Stimulated activated CD4-positive, alpha-beta T cell treated with anti-CD3 and anti-CD28 coated beads, Interleukin-4, amount 100 ng/mL, for 48 hours (primary cell): ENCODE measurements around the gene MIAT.
"Not testable (repeated sequence)": the region's sequence is repeated elsewhere in the genome, so short reads cannot be mapped to it uniquely, and the experiment has no call there.

Experiments used
- DNase-seq, 2 donors: peaks; one replicate each; pipeline ENCODE4 v3.0.0-alpha.2; 2020; ENCODE audit warnings: low read depth in 2 of 2

MIAT gene

DNA sequence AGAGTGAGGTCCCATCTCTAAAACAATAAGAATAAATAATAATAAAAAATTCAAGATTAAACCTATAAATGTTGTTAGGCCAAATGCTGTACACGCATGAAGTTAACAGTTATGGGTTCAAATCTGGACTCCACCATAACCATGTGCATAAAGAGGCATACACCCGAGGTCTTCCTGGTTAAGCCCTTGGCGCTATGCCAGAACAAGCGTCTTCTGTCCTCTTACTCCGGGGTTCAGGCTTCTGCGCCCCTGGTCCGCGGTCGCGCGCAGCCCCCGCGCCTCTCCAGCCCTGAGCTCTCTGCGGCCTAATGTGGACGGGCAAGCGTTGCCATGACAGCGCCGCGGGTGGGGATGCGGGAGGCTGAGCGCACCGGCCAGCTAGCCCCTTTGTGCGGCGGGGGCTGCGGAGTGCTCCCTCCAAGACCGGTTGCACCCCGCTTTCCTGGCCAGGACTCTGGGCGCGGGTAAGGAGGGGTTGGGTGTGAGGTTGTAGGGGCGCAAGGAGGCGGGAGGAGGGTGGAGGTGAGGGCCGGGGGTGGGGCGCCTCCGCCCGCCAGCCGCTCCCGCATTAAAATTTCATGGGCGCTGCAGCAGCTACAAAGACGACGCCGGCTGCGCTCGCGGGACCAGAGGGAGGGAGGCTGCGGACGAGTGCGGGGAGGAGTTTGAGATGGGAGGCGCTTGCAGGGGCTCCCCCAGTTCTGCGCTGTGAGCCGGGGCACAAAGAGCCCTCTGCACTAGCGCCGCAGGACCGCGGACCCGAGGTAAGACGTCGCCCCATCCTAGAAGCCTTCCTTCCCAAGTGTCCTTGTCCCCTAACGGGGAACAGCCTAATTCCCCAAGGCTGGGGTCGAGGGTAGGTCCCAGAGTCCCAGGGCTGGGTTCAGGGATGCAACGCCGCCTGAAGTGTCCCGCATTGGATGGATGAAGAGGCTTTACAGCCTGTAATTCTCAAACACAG, at the start of gene MIAT:
MIAT (plus strand) TSS at position 698 of the 961 bp plus-strand sequence.
- peak; percentile 60 for DNase-seq

DNA sequence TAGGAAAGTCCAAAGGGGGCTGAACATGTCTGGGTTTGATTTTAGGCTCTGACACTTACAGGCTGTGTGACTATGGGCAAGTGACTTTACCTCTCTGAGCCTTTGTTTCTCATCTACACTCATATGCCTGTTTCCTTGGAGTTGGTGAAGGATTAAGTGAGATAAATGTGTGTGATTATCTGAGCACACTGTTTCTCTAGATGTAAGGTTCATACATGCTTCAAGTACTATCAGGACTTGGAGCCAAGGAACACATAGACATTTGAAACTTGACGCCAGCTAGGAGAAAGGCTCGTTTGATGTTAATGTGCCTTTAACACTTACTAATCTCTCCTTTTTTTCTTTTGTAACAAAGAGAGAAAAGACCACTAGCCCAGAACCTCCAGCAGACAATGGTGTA, 49.3 kb upstream of the MIAT start:
- DNase-seq, result no peak

DNA sequence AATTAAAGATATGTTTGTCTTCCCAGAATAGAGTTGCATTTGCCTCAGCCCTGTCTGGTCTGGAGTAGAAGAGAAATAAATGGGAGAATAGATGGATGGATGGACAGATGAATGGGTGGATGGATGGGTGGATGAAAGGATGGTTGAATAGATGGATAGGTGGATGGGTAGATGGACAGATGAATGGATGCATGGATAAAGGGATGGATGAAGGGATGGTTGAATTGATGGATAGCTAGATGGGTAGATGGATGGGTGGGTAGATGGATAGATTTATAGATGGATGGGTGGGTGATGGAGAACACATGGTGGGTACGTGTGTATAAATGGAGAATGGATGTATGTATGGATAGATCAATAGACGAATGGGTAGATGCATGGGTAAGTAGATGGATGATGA, 48.1 kb upstream of the MIAT start:
- no peak for DNase-seq

DNA sequence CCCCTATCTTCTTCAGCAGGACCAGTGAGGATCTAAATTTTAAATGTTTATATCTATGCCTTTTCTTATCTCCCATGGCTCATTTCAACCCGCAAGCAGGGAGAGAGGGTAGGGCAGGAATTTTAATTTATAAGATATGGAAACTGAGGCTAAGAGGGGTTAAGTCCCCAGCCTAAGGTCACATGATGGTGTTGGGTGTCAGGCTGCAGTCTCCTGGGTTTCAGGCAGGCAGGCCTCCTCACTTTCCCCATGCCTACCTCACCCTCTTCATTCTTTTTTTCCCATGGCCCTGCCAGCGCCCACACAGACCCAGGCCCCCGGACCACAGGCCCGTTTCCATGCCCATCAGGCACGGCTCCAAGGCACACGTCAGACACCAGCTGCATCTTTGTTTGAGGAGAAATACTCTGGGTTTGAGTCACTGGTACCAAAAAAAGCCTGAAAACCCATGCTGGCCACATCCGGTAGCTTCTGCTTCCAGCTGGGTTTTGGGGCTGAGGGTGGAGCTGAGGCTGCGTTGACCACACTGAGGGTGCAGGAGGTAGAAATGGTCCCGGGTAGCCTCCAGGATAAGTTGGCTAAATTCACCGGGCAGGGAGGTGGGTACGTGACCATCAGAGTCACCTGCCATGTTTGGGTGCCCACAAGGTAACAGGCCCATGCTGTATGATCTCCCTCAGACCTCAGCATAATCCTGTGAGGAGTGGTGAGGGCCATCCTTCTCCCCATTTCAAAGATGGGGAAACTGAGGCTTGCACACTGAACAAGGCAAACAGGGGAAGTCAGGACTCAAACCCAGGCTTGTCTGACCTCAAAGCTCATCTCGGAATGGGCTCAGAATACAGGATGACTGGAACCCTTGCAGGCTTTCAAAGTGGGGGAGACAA, 47.1 kb upstream of the MIAT start:
- DNase-seq, result peak; percentile 15 to 46

DNA sequence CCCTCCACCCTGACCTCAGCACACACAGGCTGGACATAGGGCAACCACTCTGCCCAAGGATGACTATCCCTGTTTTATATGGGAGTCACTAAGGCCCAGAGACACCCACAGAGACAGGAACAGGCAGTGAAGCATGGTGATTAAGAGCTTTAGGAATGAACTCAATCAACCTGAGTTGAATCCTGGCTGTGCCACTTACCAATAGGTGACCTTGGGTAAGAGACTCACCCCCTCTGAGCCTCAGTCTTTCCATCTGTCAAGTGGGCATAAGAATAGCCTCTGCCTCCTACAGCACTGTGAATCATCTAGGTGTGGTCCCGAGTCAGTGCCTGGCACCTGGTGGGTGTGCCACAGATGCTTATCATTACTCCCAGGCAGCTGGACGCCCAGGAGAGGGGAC, 46.4 kb upstream of the MIAT start:
- DNase-seq, result no peak

DNA sequence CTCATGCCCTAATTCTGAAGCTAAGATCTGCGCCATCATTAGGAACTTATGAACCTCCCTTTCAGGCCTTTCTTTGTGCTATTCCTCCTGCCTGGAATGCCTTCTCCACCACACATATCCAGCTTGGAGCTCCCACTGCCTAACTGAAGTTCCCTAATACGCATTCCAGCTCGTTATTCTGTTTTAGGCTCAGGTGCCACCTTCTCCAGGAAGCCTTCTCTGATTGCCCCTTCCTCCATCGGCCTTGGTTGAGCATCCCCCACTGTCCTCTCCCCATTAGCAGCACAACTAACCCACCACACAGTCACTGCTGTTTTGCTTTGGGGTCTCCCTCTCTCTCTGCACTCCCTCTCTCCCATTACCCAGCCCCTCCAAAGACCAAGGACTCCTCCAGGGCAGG, 44.7 kb upstream of the MIAT start:
- no peak for DNase-seq

DNA sequence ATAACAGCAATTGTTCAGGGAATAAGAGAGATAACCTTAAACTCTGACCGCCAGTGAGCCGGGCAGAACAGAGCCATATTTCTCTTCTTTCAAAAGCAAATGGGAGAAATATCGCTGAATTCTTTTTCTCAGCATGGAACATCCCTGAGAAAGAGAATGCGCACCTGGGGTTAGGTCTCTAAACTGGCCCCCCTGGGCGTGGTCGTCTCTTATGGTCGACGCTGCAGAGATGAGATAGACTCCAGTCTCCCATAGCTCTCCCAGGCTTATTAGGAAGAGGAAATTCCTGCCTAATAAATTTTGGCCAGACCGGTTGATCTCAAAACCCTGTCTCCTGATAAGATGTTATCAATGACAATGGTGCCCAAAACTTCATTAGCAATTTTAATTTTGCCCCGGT, 43.6 kb upstream of the MIAT start:
- DNase-seq, result not testable (repeated sequence)

DNA sequence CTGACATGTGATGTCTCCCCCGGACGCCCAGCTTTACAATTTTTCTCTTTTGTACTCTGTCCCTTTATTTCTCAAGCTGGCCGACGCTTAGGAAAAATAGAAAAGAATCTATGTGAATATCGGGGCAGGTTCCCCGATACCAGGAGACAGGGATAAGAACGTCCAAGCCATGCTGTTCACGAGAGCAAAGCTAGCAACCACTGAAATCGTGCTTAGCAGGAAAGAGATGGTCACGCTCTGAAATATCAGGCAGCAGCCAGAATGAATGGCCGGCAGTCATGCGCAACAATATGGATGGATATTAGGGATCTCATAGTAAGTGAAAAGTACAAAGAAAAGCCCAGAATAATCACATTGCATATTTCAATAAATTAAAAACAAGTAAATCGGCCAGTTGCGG, 43.1 kb upstream of the MIAT start:
- no peak for DNase-seq

DNA sequence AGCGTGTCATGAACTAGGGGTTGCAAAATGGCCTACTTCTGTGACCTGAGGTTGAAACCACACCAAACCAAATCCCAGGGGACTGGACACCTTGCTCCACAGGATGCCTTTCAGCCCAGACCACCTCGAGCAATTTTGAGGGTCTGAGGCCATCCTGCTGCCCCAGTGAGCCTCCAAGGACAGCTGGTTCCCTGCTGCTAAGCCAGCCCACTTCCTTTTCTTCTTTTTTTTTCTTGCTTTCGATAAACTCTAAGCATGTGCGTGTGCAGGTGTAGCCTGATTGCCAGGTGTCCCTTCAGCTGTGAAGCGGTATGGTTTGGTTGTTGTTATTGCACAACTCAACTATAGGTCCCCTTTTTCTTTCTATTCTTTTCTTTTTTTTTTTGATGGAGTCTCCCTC, 42.2 kb upstream of the MIAT start:
- DNase-seq, result no peak

DNA sequence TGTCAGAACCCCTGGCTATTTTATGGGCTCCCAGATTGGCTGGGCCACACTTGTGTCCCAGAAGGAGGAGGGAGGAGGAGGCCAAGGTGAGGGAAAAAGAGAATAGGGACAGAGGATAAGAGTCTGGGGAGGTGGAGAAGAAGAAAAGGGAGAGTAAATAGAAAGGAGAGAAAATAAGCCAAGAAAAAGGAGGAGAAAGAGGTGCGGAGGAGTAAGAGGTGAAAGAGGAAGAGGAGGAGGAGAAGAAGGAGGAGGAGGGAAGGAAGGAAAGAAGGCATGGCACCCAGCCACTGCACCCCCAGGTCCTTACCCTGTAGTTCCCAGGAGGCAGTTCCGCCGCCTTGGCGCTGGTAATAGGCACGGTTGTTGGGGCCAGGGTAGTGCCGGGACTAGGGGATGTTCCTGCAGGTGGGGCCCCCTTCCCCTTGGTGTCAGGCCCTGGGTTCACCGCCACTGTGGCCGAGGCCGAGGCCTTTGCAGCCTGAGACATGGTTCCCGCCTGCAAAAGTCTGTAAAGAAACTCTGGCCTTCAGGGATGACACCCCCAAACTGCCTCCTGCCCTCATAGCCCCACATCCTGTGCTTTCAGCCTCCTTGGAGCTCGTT, 41.5 kb upstream of the MIAT start:
- DNase-seq, result no peak

DNA sequence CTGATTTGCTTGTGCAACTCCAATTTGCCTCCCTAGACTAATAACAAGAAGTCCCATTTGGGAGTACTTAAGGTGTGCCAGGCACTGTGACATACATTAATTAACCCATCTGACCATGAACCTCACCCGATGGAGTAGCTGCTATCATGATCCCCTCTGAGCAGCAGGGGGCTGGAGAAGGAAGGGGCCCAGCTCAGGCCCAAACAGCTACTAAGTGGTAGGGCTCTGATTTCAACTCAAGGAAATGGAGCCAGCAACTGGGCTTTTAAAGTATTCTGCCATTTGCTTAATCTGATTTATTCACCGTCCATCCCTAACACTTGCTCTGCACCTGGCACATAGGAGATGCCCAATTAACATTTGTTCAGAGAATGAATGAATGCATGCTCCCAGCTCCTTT, 40.7 kb upstream of the MIAT start:
- DNase-seq, result no peak

DNA sequence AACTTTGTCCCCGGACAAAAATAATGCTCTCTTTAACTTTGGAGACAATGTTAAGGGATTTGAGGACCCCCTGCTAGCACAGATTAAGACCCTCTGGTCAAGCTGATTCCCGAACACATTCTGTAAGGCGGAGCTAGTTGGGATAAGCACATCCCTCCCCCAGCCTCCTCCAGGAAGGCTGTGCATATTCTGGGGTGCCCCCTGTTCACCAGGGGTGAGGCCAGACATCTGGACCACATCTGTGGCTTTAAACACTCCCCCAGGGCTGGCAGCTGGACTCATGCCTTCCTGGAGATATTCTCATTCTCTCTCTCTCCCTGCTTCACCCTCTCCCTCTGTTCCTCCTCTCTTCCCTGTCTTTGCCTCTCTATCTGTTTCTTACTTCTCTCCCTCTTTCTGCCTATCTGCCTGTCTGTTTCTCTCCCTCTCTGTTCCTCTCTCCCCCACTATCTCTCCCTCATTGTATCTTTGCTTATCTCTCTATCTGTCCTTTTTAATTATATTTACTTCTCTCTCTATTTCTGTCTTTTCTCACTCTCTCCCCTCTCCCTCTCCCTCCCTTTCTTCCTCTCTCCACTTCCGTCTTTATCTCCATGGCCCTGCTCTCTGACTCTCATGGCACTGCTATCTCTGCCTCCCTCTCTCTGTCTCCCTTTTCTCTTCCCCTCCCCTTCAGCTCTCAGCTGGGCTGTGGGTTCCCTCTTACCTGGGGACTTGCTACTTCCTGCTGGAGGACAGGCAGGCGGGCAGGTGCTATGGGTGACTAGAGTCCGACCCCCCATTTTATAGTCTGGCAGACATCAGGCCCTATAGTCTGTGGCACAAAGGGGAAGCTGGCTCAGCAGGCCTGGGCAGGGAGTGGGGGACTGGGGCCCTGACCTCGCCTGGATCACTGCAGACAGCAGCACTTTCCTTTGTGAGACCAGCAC, 39.9 kb upstream of the MIAT start, which contains the start of gene CRYBB1:
CRYBB1 (minus strand) TSS at position 757 of the 929 bp plus-strand sequence. CDS start 1,708 bp downstream, outside the sequence.
- DNase-seq, result no peak

DNA sequence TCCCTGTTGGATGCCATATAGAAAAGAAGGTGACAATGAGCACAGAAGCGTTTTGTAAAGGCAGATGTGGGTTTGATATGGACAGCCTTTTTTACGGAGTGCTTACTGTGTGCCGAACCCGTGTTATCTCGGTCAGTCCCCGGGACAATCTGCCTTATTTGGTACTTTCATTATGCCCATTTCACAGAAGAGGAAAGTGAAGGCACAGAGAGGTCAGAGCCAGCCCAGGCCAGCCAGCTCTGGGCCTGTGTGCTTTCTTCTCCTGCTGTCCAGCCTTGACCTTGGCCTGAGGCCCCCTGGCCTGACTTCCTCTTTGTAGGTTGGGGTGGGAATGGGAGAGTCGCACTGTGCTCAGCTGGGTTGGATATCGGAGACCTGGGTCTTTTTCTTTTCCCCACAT, 38.9 kb upstream of the MIAT start:
- no peak for DNase-seq

DNA sequence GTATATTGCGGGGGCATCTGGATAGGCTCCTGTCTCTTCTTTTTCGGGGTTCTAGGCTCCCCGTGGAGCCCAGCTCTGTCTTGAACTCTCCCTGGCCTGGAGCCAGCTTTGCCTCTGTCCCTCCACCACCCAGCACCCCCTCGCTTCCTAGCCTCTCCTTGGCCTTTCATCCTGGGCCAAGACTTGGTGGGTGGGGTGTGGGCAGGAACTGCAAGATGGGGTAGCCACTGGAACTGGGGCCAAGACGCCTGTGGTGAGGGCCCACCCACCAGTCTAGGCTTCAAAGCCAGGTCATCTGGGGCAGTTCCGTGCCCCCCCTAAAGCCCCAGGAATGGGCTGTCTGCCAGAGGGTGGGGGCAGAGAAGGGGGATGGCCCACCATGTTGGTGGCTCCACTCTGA, 37.9 kb upstream of the MIAT start:
- DNase-seq, result no peak

DNA sequence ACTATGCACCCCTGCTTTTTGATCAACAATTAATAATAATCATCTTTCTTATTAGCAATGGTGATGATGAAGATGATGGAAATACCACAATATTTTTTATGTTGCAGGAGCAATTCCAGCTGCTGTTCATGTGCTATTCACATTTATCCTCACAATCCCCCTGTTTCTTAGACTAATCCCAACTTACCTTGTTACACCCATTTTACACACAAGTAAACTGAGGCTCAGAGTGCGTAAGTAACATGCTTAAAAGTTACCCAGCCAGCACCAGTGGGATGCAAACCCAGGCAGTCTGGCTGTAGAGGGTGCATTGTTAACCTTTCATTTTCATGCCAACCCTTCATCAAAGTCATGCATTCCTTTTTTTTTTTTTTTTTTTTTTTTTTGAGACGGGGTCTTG, 37.2 kb upstream of the MIAT start:
- no peak for DNase-seq

DNA sequence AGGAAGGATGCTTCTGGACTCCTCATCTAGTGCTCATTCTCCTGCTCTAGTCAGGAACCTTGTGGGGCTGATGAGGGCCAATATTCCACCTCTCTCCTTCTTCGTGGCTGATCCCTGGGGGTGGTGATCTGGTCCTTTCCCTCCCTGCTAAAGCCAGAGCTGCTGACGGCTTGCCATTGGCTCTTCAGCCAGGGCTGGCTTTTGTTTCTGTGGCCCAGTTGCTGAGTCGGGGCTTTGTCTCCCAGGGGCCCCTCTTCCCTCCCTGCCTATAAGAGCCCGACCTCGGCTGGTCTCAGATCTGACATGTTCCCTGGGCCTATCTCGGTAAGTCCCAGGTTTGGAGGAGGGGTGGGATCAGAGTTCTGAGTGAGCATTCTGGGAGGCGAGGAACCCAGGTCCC, 35.7 kb upstream of the MIAT start, which contains the start of gene CRYBA4:
CRYBA4 (plus strand) TSS at position 301 of the 400 bp plus-strand sequence. CDS start 634 bp downstream, outside the sequence.
- no peak for DNase-seq

DNA sequence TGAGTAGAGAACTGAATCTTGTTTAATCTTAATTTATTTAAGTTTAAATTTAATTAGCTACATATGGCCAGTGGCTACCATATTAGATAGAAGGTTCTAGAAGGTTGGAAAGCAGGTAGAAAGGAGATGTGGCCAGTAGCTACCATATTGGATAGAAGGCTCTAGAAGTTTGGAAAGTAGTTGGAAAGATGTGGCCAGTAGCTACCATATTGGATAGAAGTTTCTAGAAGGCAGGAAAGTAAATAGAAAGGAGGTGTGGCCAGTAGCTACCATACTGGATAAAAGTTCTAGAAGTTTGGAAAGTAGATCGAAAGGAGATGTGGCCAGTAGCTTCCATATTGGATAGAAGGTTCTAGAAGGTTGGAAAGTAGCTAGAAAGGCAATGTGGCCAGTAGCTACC, 33.4 kb upstream of the MIAT start:
- no peak for DNase-seq

DNA sequence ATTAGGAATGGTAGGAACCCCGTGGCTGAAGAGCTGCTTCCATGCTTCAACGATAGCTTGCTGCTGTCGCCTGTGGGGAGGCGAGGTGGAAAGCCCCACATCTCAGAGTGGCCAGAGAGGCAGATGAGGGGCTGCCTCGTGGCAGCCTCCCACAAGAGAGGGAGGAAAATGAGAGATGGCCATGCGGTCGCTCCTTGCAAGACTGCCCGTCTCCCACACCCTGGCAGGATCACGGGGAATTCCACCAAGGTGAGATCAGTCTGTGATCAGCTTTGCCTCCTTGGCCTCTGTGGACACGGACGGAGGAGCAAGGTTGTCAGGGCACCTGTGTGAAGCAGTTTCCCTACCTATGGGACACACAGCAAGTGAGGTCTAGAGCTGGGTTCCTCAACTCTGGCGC, 32.6 kb upstream of the MIAT start:
- DNase-seq, result no peak

DNA sequence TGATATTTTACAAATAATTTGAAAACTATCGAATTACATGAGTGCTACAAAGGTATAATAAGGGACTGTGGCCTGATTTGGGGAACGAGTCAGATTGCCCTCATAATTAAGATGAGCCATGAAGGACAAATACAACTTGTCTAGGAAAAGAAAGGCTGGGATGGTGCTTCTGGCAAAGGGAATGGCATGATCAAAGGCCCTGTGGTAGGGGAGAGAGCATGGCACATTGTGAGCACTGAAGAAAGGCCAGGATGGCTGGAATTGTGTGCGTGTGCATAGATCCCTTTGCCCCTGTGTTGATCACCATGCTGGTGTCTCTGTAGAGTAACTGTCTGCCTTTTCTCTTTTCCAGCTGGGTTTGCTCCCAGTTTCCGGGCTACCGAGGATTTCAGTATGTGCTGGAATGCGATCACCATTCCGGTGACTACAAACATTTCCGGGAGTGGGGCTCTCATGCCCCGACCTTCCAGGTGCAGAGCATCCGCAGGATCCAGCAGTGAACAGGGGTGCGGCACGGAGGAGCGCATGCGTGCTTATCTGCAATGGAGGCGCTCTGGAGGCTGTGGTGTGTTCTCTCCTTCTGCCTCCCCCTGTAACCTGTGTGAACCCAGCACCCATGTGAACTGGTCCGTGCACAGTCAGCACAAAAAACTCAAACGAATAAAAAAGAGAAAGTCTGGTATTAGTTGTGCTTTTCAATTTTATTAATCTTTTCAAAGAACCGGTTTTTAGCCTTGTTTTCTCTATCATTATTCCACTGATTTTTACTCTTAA, 27.2 kb upstream of the MIAT start:
- DNase-seq, result no peak

DNA sequence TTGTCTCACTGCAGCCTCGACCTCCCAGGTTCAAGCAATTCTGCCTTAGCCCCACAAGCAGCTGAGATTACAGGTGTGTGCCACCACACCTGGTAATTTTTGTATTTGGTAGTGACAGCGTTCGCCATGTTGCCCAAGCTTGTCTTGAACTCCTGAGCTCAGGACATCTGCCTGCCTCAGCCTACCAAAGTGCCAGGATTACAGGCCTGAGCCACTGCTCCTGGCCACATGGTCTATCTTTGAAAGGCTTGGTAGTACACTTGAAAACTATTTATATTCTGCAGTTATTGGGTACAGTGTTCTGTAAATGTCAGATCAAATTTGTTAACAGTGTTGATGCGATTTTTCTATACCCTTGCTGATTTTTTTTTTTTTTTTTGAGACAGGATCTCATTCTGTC, 26.1 kb upstream of the MIAT start:
- DNase-seq, result no peak
